K562 (cell line): ENCODE measurements around the gene CAPN12. TPM values are rescaled to one million over a fixed set of nuclear protein-coding genes. Genes with fewer than 3 reads are reported as not detected.

ENCODE experiments used
- ATAC-seq: fragments of 200-7000 bp; cut with Tn5 transposase; 3 replicates; pipeline ENCODE4 v1.9.1; 2020; ENCODE audit warnings: moderate library complexity
- BruUV-seq: library from RNA; stranded (reverse); fragments of 400-500 nt; replicated peaks from 2 replicates; lab custom pipeline; 2021; lab: Mats Ljungman, UMichigan
- CTCF ChIA-PET: fragments of 300-600 bp; formaldehyde crosslinking; extraction: SDS; loops from one replicate; lab custom pipeline; 2021; ENCODE audit warnings: low intra/inter-chr PET ratio; lab: Yijun Ruan, JAX
- POLR2A ChIA-PET: fragments of 300-600, 350-650 bp; sonication (Branson Sonifier 250); formaldehyde crosslinking; extraction: SDS; loops from one replicate; lab custom pipeline; 2021; ENCODE audit warnings: antibody characterized with exemption, inconsistent platforms; lab: Yijun Ruan, JAX
- DNase-seq, 4 experiments: peaks; one replicate each; pipeline versions ENCODE4 v3.0.0 to v3.0.0-alpha.2; 2011 to 2018; ENCODE audit warnings: low spot score in 3 of 4, mixed read lengths in 3 of 4; ENCODE audit errors: extremely low read depth in 1 of 4
- FAIRE-seq: peaks from 2 replicates; lab custom pipeline; 2011; peaks lifted over from hg19 to GRCh38; lab: Jason Lieb, UNC
- H2AFZ ChIP-seq: 2 replicates; pipeline ENCODE4 v1.6.0; 2011; ENCODE audit warnings: low read depth, low read length, control low read depth, inconsistent platforms
- H3K27ac ChIP-seq: fragments of 200-600 bp; 3 replicates; pipeline ENCODE4 v1.8.0; 2011; ENCODE audit warnings: low read depth, mild to moderate bottlenecking, control low read depth, inconsistent platforms, low read length, moderate library complexity, mixed read lengths; ENCODE audit errors: extremely low read depth
- H3K27me3 ChIP-seq, 2 experiments: fragments of 300-600 bp in 1 of 2; 2 replicates in 1 of 2; 3 replicates in 1 of 2; pipeline versions ENCODE4 v1.6.0 to v1.8.0; 2011; ENCODE audit warnings: inconsistent platforms in 2 of 2, low read length in 2 of 2, mild to moderate bottlenecking in 1 of 2, mixed read lengths in 1 of 2, moderate library complexity in 1 of 2; ENCODE audit not compliant: control insufficient read depth in 2 of 2, insufficient read depth in 2 of 2
- H3K36me3 ChIP-seq: fragments of 300-600 bp; 3 replicates; pipeline ENCODE4 v1.8.0; 2011; ENCODE audit warnings: mild to moderate bottlenecking, low read length, inconsistent platforms; ENCODE audit not compliant: control insufficient read depth, insufficient read depth
- H3K4me1 ChIP-seq, 2 experiments: fragments of 200-600 bp in 1 of 2; replicated peaks in 1 of 2; 2 replicates in 1 of 2; 3 replicates in 1 of 2; pipeline versions ENCODE4 v1.5.1 to v1.8.0; 2011; ENCODE audit warnings: inconsistent platforms in 2 of 2, low read length in 2 of 2, mild to moderate bottlenecking in 1 of 2, mixed read lengths in 1 of 2, moderate library complexity in 1 of 2; ENCODE audit not compliant: control insufficient read depth in 2 of 2, insufficient read depth in 2 of 2
- H3K4me2 ChIP-seq: 2 replicates; pipeline ENCODE4 v1.6.1; 2011; ENCODE audit warnings: low read length, control low read depth, inconsistent platforms, mixed read lengths; ENCODE audit not compliant: insufficient read depth
- H3K4me3 ChIP-seq: fragments of 200-600 bp; sonication (generic), shearing (Covaris generic); 2 replicates; pipeline ENCODE4 v1.5.1; 2016; ENCODE audit warnings: control low read depth, inconsistent platforms
- H3K79me2 ChIP-seq: fragments of 200-600 bp; 3 replicates; pipeline ENCODE4 v1.8.0; 2011; ENCODE audit warnings: low read length, inconsistent platforms; ENCODE audit not compliant: control insufficient read depth, insufficient read depth
- H3K9ac ChIP-seq, 2 experiments: 2 replicates each; pipeline versions ENCODE4 v1.6.0 to v1.6.1; 2011; ENCODE audit warnings: low read depth in 2 of 2, low read length in 2 of 2, control low read depth in 1 of 2, inconsistent platforms in 1 of 2, mild to moderate bottlenecking in 1 of 2, mixed read lengths in 1 of 2; ENCODE audit not compliant: insufficient read depth in 1 of 2
- H3K9me1 ChIP-seq: one replicate; pipeline ENCODE4 v1.6.0; 2011; ENCODE audit warnings: inconsistent platforms, mild to moderate bottlenecking, low read length, moderate library complexity; ENCODE audit not compliant: control insufficient read depth, insufficient read depth
- H3K9me3 ChIP-seq: replicated peaks from 2 replicates; pipeline ENCODE4 v1.5.1; 2011; ENCODE audit warnings: low read depth, low read length, inconsistent platforms; ENCODE audit not compliant: control insufficient read depth, insufficient read depth
- H4K20me1 ChIP-seq: replicated peaks from 2 replicates; pipeline ENCODE4 v1.6.1; 2011; ENCODE audit warnings: low read length, inconsistent platforms, mixed read lengths; ENCODE audit not compliant: control insufficient read depth, insufficient read depth
- BACH1 ChIP-seq: fragments of 200-800 bp; sonication (Bioruptor generic); IDR thresholded peaks from 2 replicates; pipeline ENCODE4 v1.6.1; 2016; ENCODE audit warnings: missing genetic modification characterization, missing compliant biosample characterization
- CREB5 ChIP-seq: fragments of 250-450 bp; sonication (Bioruptor Pico); IDR thresholded peaks from 2 replicates; pipeline ENCODE4 v1.5.0; 2020; ENCODE audit warnings: mild to moderate bottlenecking
- FOXM1 ChIP-seq, 2 experiments: fragments of 450-650 bp in 1 of 2; sonication (generic) in 1 of 2; formaldehyde crosslinking in 1 of 2; IDR thresholded peaks; 2 replicates each; pipeline versions ENCODE4 v1.6.1 to v1.9.0; 2017 to 2022; ENCODE audit warnings: low read depth in 2 of 2, mild to moderate bottlenecking in 2 of 2, missing genetic modification reagents in 1 of 2, moderate library complexity in 1 of 2
- FOXO4 ChIP-seq: fragments of 450-650 bp; formaldehyde crosslinking; IDR thresholded peaks from 2 replicates; pipeline ENCODE4 v1.4.0; 2020; ENCODE audit warnings: mild to moderate bottlenecking, moderate library complexity
- HES1 ChIP-seq: fragments of 450-650 bp; IDR thresholded peaks from 2 replicates; pipeline ENCODE4 v1.6.1; 2016; ENCODE audit warnings: low read depth, mild to moderate bottlenecking, moderate library complexity
- HOXB6 ChIP-seq: fragments of 250-450 bp; sonication (Bioruptor Pico); IDR thresholded peaks from 2 replicates; pipeline ENCODE4 v1.5.1; 2022; ENCODE audit warnings: mild to moderate bottlenecking, borderline replicate concordance
- SFPQ ChIP-seq: fragments of 200-400 bp; formaldehyde crosslinking; IDR thresholded peaks from 2 replicates; pipeline ENCODE4 v1.6.1; 2017; ENCODE audit warnings: mild to moderate bottlenecking, low read depth, low read length, moderate library complexity
- SMARCA5 ChIP-seq: fragments of 450-650 bp; IDR thresholded peaks from 2 replicates; pipeline ENCODE4 v1.6.1; 2016
- SREBF1 ChIP-seq: fragments of 150-350 bp; IDR thresholded peaks from 2 replicates; pipeline ENCODE4 v1.6.1; 2014; ENCODE audit warnings: antibody characterized with exemption, low read depth, low read length, borderline replicate concordance
- TAF9B ChIP-seq: fragments of 450-650 bp; IDR thresholded peaks from 2 replicates; pipeline ENCODE4 v1.6.1; 2018; ENCODE audit warnings: mild to moderate bottlenecking; ENCODE audit not compliant: partially characterized antibody
- VEZF1 ChIP-seq: fragments of 200-800 bp; sonication (Bioruptor generic); IDR thresholded peaks from 2 replicates; pipeline ENCODE4 v1.6.1; 2017; ENCODE audit warnings: missing genetic modification characterization, missing compliant biosample characterization
- ZFP30 ChIP-seq: fragments of 250-450 bp; sonication (Bioruptor Pico); IDR thresholded peaks from 2 replicates; pipeline ENCODE4 v1.8.0; 2022; ENCODE audit warnings: moderate library complexity, mild to moderate bottlenecking, inconsistent platforms, borderline replicate concordance
- ZNF121 ChIP-seq: sonication (generic); formaldehyde crosslinking; conservative IDR thresholded peaks from 2 replicates; pipeline ENCODE4 v1.8.0; 2022; ENCODE audit warnings: missing genetic modification reagents
- ZNF140 ChIP-seq: fragments of 250-450 bp; sonication (Bioruptor Pico); IDR thresholded peaks from 2 replicates; pipeline ENCODE4 v1.8.0; 2021; ENCODE audit warnings: moderate library complexity, mild to moderate bottlenecking, inconsistent platforms
- ZNF217 ChIP-seq: sonication (generic); formaldehyde crosslinking; IDR thresholded peaks from 2 replicates; pipeline ENCODE4 v1.8.0; 2022; ENCODE audit warnings: mild to moderate bottlenecking, missing genetic modification reagents
- WGBS: fragments of 100-300 bp; shearing (Covaris generic); methylation state at CpG from one replicate; pipeline ENCODE4 v1.1.6; 2016; ENCODE audit warnings: low coverage, mixed read lengths; ENCODE audit not compliant: insufficient coverage; ENCODE audit errors: missing lambda C conversion rate; 5-methylcytosine and 5-hydroxymethylcytosine counted together
- in situ Hi-C: fragments of 300-500 bp; cut with MboI; formaldehyde crosslinking; loops from 4 replicates; pipeline ENCODE4 v1.15.0; 2018; ENCODE audit warnings: inconsistent platforms, mixed read lengths
- intact Hi-C: fragments of 100-400 bp; cut with micrococcal nuclease; formaldehyde crosslinking; loops from 2 replicates; pipeline ENCODE4 v1.14.2; 2022
- polyA plus RNA-seq, 8 experiments: library from polyadenylated mRNA; depleted of rRNA in 4 of 8; stranded (reverse) in 5 of 8; unstranded in 3 of 8; fragments of >200 nt; fragmentation: Nextera tagmentation in 2 of 8; fragmentation: Illumina TruSeq in 1 of 8; extraction: Ambion mirVana in 2 of 8; extraction: Trizol in 1 of 8; gene quantifications; 2 replicates each; pipeline versions ENCODE4 v1.2.1 to v1.2.3, GENCODE V29; 2011 to 2014; ENCODE audit warnings: inconsistent platforms in 1 of 8, missing spikeins in 1 of 8
- total RNA-seq, 7 experiments: library from RNA; depleted of rRNA in 6 of 7; stranded (reverse); fragments of >200 nt in 6 of 7; fragmentation: Illumina TruSeq in 2 of 7; extraction: Trizol in 2 of 7; gene quantifications; 2 replicates each; pipeline versions ENCODE4 v1.2.1 to v1.2.3, GENCODE V29; 2011 to 2021; ENCODE audit warnings: low replicate concordance in 1 of 7

CAPN12 gene
- total and polyA plus RNA-seq, 9 of the 15 experiments (the other 6 are each of a cell fraction or from before 2014, with no cell fraction given), result 0.83 to 7.0 (median 1.6) TPM

- H3K27me3 ChIP-seq, result no peaks in the 10 kb centered on the region
- no peak overlapping the region for H3K9ac ChIP-seq
- 0 out of 2 replicates have a peak, but pooled peaks cover 3% of the 10 kb centered on the region for H4K20me1 ChIP-seq
- CTCF ChIA-PET, result interaction anchor here (0.6 to 2.9 kb wide), 7 partner anchors 111 to 200 kb away, joined by 3 to 12 read pairs (median 3); partner anchors contain the start of genes MRPS12 and SARS2
- peaks cover 20 to 62% of the 10 kb centered on the region in 2 experiments for H3K4me1 ChIP-seq
- H3K9me3 ChIP-seq, result no peaks in the 10 kb centered on the region
- intact Hi-C loops, result loop anchor here (10.0 kb wide), 2 partner anchors 186 to 204 kb away; partner anchors contain the start of genes MRPS12 and SARS2
- no peak overlapping the region for H3K27ac ChIP-seq
- H2AFZ ChIP-seq, result no peak overlapping the region
- no peaks in the 10 kb centered on the region for H3K9me1 ChIP-seq
- H3K4me3 ChIP-seq, result no peak overlapping the region
- POLR2A ChIA-PET, result interaction anchor here (0.6 kb wide), 1 partner anchor 170 kb away, joined by 5 read pairs; no protein-coding TSS in a partner anchor
- WGBS, result 88% methylated on average over 7 of the region's 7 CpGs
- in situ Hi-C loops, result no loop called here
- DNase-seq (no peak), ATAC-seq (no peak), FAIRE-seq (no peak)
- H3K4me2 ChIP-seq, result no peak overlapping the region
- H3K36me3 ChIP-seq, result peaks cover 64% of the 10 kb centered on the region; the same call in 2 of the 3 replicates
- H3K79me2 ChIP-seq, result no peaks in the 10 kb centered on the region
- BruUV-seq, result no TSS peak
- TF ChIP-seq TAF9B, result no peak
- TF ChIP-seq BACH1 (tag), result no peak
- TF ChIP-seq ZNF140, result no peak
- no peak for TF ChIP-seq SFPQ
- no peak for TF ChIP-seq SMARCA5
- no peak for TF ChIP-seq CREB5 (CRISPR knock-in tag)
- TF ChIP-seq FOXM1 (IDR thresholded peaks at IDR 0.05; ENCODE audit: low read depth), result no peak
- TF ChIP-seq FOXM1 (CRISPR knock-in tag; IDR thresholded peaks at IDR 0.05; ENCODE audit: low read depth), result no peak
- TF ChIP-seq ZNF217 (CRISPR knock-in tag), result no peak
- no peak for TF ChIP-seq HOXB6 (CRISPR knock-in tag)
- no peak for TF ChIP-seq SREBF1
- no peak for TF ChIP-seq HES1
- no peak for TF ChIP-seq VEZF1 (CRISPR knock-in tag)
- TF ChIP-seq ZFP30 (CRISPR knock-in tag), result no peak
- TF ChIP-seq ZNF121 (CRISPR knock-in tag), result no peak
- no peak for TF ChIP-seq FOXO4 (CRISPR knock-in tag)
These were observed 13.9 kb downstream of the CAPN12 start for GRCh38 chr19:38730470-38730730.
